ENCODE data around the gene STK39.

GRCh38 chr2:167929484-167929883 lies 317.9 kb downstream of the STK39 start:
- no peak for TF ChIP-seq EZH2 (IDR thresholded peaks at IDR 0.05; ENCODE audit: low read length, missing control alignments)
- no peak for TF ChIP-seq CTCF (conservative IDR thresholded peaks at IDR 0.05 in 1 of 2, IDR thresholded peaks at IDR 0.05 in 1 of 2; ENCODE audit: low read depth in 1 of 2, low read length in 2 of 2)

Measured in fibroblast of lung (primary cell).